ENCODE data around the gene TNFRSF13B.

GRCh38 chr17:16942141-16943031 lies 29.5 kb downstream of the TNFRSF13B start:
- TF ChIP-seq CTCF (IDR thresholded peaks at IDR 0.05) (no peak), POLR2A (IDR thresholded peaks at IDR 0.05) (no peak)
